Spleen (tissue), 11 donors: ENCODE results near the gene PTPRA. TPM values are rescaled to one million over a fixed set of nuclear protein-coding genes. Genes with fewer than 3 reads are reported as not detected.

Experiments
- DNase-seq: peaks from one replicate; pipeline ENCODE4 v3.0.0-alpha.2; 2020
- H3K27ac ChIP-seq, 8 donors: fragments of 200-600 bp; sonication (generic) in 7 of 8; 1 replicate in 4 of 8; 2 replicates in 4 of 8; pipeline versions ENCODE4 v1.5.0 to v1.8.0; 2016 to 2021; ENCODE audit warnings: inconsistent platforms in 4 of 8, mild to moderate bottlenecking in 4 of 8, moderate library complexity in 1 of 8
- H3K27me3 ChIP-seq, 7 donors: fragments of 200-600 bp; sonication (generic) in 6 of 7; replicated peaks in 1 of 7; 1 replicate in 4 of 7; 2 replicates in 3 of 7; pipeline versions ENCODE4 v1.5.0 to v1.8.0; 2016 to 2021; ENCODE audit warnings: inconsistent platforms in 3 of 7, mild to moderate bottlenecking in 1 of 7
- H3K36me3 ChIP-seq, 6 donors: fragments of 200-600 bp; sonication (generic) in 5 of 6; 1 replicate in 4 of 6; 2 replicates in 2 of 6; pipeline versions ENCODE4 v1.5.0 to v1.8.0; 2016 to 2021; ENCODE audit warnings: inconsistent platforms in 2 of 6
- H3K4me1 ChIP-seq, 6 donors: fragments of 200-600 bp; sonication (generic) in 5 of 6; 1 replicate in 3 of 6; 2 replicates in 3 of 6; pipeline versions ENCODE4 v1.5.0 to v1.8.0; 2016 to 2021; ENCODE audit warnings: inconsistent platforms in 3 of 6
- H3K4me3 ChIP-seq, 8 donors: fragments of 200-600 bp; sonication (generic) in 7 of 8; 1 replicate in 4 of 8; 2 replicates in 4 of 8; pipeline versions ENCODE4 v1.5.0 to v1.8.0; 2016 to 2021; ENCODE audit warnings: inconsistent platforms in 4 of 8, mild to moderate bottlenecking in 4 of 8, moderate library complexity in 2 of 8
- H3K9me3 ChIP-seq, 8 donors: fragments of 200-600 bp; sonication (generic) in 7 of 8; 1 replicate in 4 of 8; 2 replicates in 4 of 8; pipeline versions ENCODE4 v1.5.0 to v1.8.0; 2016 to 2021; ENCODE audit warnings: inconsistent platforms in 4 of 8
- CTCF ChIP-seq, 11 experiments: fragments of 200-600 bp in 7 of 11; fragments of 450-650 bp in 4 of 11; sonication (generic) in 4 of 11; IDR thresholded peaks in 8 of 11; conservative IDR thresholded peaks in 3 of 11; 1 replicate in 7 of 11; 2 replicates in 4 of 11; pipeline versions ENCODE4 v1.4.0 to v1.8.0; 2016 to 2021; ENCODE audit warnings: antibody characterized with exemption in 11 of 11, inconsistent platforms in 4 of 11, mild to moderate bottlenecking in 1 of 11
- POLR2A ChIP-seq, 3 donors: fragments of 450-650 bp; IDR thresholded peaks; one replicate each; pipeline ENCODE4 v1.5.1; 2017; ENCODE audit warnings: antibody characterized with exemption in 3 of 3, mild to moderate bottlenecking in 1 of 3
- POLR2AphosphoS5 ChIP-seq, 3 donors: sonication (generic); formaldehyde crosslinking; IDR thresholded peaks; one replicate each; pipeline ENCODE4 v1.5.1; 2017; ENCODE audit warnings: antibody characterized with exemption in 3 of 3
- WGBS, 5 donors: extraction: QIAGEN DNeasy Blood & Tissue Kit in 3 of 5; methylation state at CpG; one replicate each; pipeline versions ENCODE4 v1.1.5 to v1.1.7; 2013 to 2018; 5-methylcytosine and 5-hydroxymethylcytosine counted together
- intact Hi-C: fragments of 100-400 bp; cut with DNase I; formaldehyde crosslinking; loops from one replicate; pipeline ENCODE4 v1.15.0; 2023; ENCODE audit warnings: low total_unique reads
- polyA plus RNA-seq, 3 donors: library from polyadenylated mRNA; stranded (reverse); fragments of 200-250 nt; gene quantifications; one replicate each; pipeline ENCODE4 v1.2.1, GENCODE V29; 2013
- total RNA-seq, 7 donors: library from RNA; depleted of rRNA in 3 of 7; stranded (reverse); fragments of >200 nt in 3 of 7; fragmentation: NEBNext Ultra II Directional in 4 of 7; extraction: Animal tissue kit (Norgen Biotek cat#: 25700) in 4 of 7; gene quantifications; one replicate each; pipeline versions ENCODE4 v1.1.0 to v1.2.1, GENCODE V29; 2016 to 2021
- donor health status: healthy with polysubstance abuse.
- donor health status: DM: no; HTN: no; CAD: no; lungs with moderate emphysema.
- donor health status: DM: no; HTN: no; CAD: no.
- donor health status: Bipolar disorder and iron deficiency.
- donor health status: healthy.
- donor health status: DM: no; HTN: no; CAD: no.
- donor health status: DM: yes; HTN: yes; CAD: no.

The PTPRA gene
- total and polyA plus RNA-seq, 10 donors: 15.3 to 65.5 (median 52.4) TPM

- no peak for DNase-seq
- Histone ChIP-seq H3K9me3 (no peaks in the 10 kb centered on the region), H3K4me1 (no peaks in the 10 kb centered on the region), H3K4me3 (no peak overlapping the region), H3K27me3 (no peaks in the 10 kb centered on the region), H3K36me3 (peaks cover 2 to 77% (median 37%) of the 10 kb centered on the region in 6 donors), H3K27ac (no peak overlapping the region)
- WGBS, 5 donors: 89 to 95% (median 92%) methylated on average over 2 of the region's 2 CpGs
- intact Hi-C loops: no loop called here
- TF ChIP-seq POLR2AphosphoS5 (IDR thresholded peaks at IDR 0.05) (no peak), CTCF (IDR thresholded peaks at IDR 0.05 in 8 of 11, conservative IDR thresholded peaks at IDR 0.05 in 3 of 11) (no peak), POLR2A (IDR thresholded peaks at IDR 0.05) (no peak)
Measured at GRCh38 chr20:3003416-3003815, 130.1 kb downstream of the PTPRA start.

GRCh38 chr20:3010985-3011723, 137.9 kb downstream of the PTPRA start:
- H3K27me3 ChIP-seq: no peaks in the 10 kb centered on the region
- intact Hi-C loops: no loop called here
- no peaks in the 10 kb centered on the region for H3K9me3 ChIP-seq
- no peak overlapping the region for H3K27ac ChIP-seq
- H3K36me3 ChIP-seq: peaks cover 0 to 95% (median 34%) of the 10 kb centered on the region in 6 donors
- no peak for DNase-seq
- H3K4me1 ChIP-seq: no peaks in the 10 kb centered on the region
- 41 to 86% (median 81%) methylated on average over 1 of the region's 1 CpG for WGBS, 5 donors
- TF ChIP-seq POLR2A (IDR thresholded peaks at IDR 0.05): no peak
- TF ChIP-seq CTCF (IDR thresholded peaks at IDR 0.05 in 8 of 11, conservative IDR thresholded peaks at IDR 0.05 in 3 of 11): no peak
- TF ChIP-seq POLR2AphosphoS5 (IDR thresholded peaks at IDR 0.05): no peak
- no peak overlapping the region for H3K4me3 ChIP-seq

DNA sequence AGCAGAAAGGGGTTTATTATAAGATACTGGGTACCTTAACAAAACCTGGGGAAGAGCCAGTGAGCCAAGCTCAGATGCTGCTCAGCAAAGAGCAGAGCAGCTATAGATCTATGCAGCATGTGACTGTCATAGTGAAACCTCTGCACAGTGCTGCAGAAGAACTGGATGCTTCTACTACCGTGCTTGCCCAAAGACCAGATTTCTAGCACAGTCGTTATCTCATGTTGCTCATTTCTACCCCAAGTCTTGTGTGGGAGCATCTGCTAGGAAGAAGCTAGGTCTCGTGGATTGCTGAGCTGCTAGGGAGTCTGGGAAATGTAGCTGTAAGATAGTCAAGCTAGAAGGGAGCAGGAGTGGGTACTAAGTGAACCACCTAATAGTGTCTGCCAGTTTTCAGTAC, 138.5 kb downstream of the PTPRA start:
- intact Hi-C loops: no loop called here
- TF ChIP-seq POLR2A (IDR thresholded peaks at IDR 0.05) (no peak), CTCF (IDR thresholded peaks at IDR 0.05 in 8 of 11, conservative IDR thresholded peaks at IDR 0.05 in 3 of 11) (no peak), POLR2AphosphoS5 (IDR thresholded peaks at IDR 0.05) (no peak)
- Histone ChIP-seq H3K4me3 (no peak overlapping the region), H3K27me3 (no peaks in the 10 kb centered on the region), H3K36me3 (peaks cover 0 to 95% (median 28%) of the 10 kb centered on the region in 6 donors), H3K27ac (no peak overlapping the region), H3K9me3 (no peaks in the 10 kb centered on the region), H3K4me1 (no peaks in the 10 kb centered on the region)
- DNase-seq: no peak
- 81 to 97% (median 84%) methylated on average over 3 of the region's 3 CpGs for whole genome bisulfite sequencing, 5 donors

- Histone ChIP-seq H3K27me3 (no peaks in the 10 kb centered on the region), H3K36me3 (peaks cover 3 to 88% (median 24%) of the 10 kb centered on the region in 6 donors), H3K4me1 (no peaks in the 10 kb centered on the region), H3K27ac (no peak overlapping the region), H3K9me3 (no peaks in the 10 kb centered on the region), H3K4me3 (no peak overlapping the region)
- WGBS, 5 donors: 95 to 98% (median 97%) methylated on average over 5 of the region's 5 CpGs
- TF ChIP-seq POLR2AphosphoS5 (IDR thresholded peaks at IDR 0.05) (no peak), CTCF (IDR thresholded peaks at IDR 0.05 in 8 of 11, conservative IDR thresholded peaks at IDR 0.05 in 3 of 11) (no peak), POLR2A (IDR thresholded peaks at IDR 0.05) (no peak)
- intact Hi-C loops: no loop called here
- no peak for DNase-seq
Measured at GRCh38 chr20:3013771-3014170, 140.5 kb downstream of the PTPRA start.
